OCI-LY7 (cell line): ENCODE data around the gene SMIM44.

ENCODE experiments used
- EZH2phosphoT487 ChIP-seq: fragments of 200-600 bp; sonication (generic); IDR thresholded peaks from 2 replicates; pipeline ENCODE4 v1.6.1; 2018; ENCODE audit warnings: low read depth, borderline replicate concordance, mild to moderate bottlenecking, mixed run types, antibody characterized with exemption, low read length, moderate library complexity, mixed read lengths
- TF ChIP-seq, protein P1 (sequence below): fragments of 200-600 bp; sonication (generic); conservative IDR thresholded peaks from 2 replicates; pipeline ENCODE4 v1.5.1; 2014; ENCODE audit warnings: mild to moderate bottlenecking, antibody characterized with exemption, low read length, moderate library complexity, mixed read lengths

DNA sequence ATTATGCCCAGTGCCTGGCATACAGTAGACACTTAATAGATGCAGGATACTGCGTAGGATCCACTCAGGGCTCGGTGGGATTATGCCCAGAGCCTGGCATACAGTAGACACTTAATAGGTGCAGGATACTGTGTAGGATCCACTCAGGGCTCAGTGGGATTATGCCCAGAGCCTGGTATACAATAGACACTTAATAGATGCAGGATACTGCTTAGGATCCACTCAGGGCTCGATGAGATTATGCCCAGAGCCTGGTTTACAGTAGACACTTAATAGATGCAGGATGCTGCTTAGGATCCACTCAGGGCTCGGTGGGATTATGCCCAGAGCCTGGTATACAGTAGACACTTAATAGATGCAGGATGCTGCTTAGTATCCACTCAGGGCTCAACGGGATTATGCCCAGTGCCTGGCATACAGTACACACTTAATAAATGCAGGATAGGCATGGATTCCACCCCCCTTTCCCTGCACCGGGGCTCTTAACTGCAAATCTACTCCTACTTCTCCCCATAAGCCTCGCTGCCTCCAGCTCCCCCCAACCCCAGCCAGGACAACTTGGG, 27.8 kb downstream of the SMIM44 start:
- TF ChIP-seq, protein P1, sequence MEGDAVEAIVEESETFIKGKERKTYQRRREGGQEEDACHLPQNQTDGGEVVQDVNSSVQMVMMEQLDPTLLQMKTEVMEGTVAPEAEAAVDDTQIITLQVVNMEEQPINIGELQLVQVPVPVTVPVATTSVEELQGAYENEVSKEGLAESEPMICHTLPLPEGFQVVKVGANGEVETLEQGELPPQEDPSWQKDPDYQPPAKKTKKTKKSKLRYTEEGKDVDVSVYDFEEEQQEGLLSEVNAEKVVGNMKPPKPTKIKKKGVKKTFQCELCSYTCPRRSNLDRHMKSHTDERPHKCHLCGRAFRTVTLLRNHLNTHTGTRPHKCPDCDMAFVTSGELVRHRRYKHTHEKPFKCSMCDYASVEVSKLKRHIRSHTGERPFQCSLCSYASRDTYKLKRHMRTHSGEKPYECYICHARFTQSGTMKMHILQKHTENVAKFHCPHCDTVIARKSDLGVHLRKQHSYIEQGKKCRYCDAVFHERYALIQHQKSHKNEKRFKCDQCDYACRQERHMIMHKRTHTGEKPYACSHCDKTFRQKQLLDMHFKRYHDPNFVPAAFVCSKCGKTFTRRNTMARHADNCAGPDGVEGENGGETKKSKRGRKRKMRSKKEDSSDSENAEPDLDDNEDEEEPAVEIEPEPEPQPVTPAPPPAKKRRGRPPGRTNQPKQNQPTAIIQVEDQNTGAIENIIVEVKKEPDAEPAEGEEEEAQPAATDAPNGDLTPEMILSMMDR: no peak
- no peak for TF ChIP-seq EZH2phosphoT487
